Amygdala (tissue), 56 donors: ENCODE measurements around the gene IQGAP3.
A peak's percentile ranks its signal among the peaks of the same experiment; 100 is the strongest.

ENCODE experiments used
- DNase-seq, 56 donors: peaks; one replicate each; lab custom pipeline; 2025; lab: John Stamatoyannopoulos, UW

The IQGAP3 gene

GRCh38 chr1:156572663-156573018 lies 276 bp upstream of the IQGAP3 start:
- DNase-seq = peak in 1 of 56 donors; percentile 21

GRCh38 chr1:156571261-156571852 lies 1.0 kb downstream of the IQGAP3 start:
- no peak for DNase-seq

- no peak for DNase-seq
These were observed 5.9 kb downstream of the IQGAP3 start for GRCh38 chr1:156566436-156566835.

DNA sequence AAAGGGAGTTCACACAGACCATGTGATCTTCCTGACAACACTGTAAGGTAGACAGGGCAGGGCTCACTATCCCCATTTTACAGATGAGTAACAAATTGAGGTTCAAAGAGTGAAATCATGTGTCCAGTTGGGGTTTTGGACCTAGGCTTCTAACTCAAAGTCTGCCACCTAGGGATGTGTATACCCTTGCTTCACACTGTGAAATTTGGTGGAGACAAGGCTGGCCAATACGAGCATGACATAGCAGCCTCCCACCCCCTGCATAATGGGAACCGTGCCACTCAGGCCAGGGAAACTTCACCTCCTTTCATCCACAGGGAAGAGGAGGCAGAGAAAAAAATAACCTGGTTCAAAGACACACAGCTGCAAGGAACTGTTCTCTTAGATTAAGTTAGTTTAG lies 6.8 kb downstream of the IQGAP3 start:
- DNase-seq = no peak

DNA sequence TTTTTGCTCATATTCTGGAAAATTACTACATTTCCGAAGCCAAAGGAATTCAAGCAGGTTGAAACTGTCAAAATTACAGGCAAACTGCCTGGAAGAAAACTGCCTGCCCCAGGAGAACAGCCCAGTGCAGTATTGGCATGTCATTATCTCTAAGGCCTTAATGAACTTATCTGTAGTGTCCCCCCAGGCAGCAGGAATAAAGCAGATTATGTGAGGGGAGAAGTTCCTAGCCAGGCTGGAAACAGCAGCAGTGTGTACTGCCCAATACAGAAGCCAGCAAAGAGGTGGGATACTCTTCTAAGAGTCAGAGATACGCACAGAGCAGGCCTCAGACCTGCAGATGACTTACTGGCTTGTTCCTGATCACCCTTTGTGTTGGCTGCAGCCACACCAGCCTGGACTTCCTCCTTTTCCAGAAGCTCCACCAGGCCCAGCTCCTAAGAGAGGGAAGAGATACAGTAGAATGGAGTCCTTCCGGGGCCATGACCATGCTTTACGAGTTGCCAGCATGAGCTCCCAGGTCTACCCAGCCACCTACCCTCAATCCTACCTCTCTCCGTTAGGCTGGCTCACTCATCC lies 11.7 kb downstream of the IQGAP3 start:
- DNase-seq = no peak

- no peak for DNase-seq
These were observed 12.5 kb downstream of the IQGAP3 start for GRCh38 chr1:156559797-156560385.

DNA sequence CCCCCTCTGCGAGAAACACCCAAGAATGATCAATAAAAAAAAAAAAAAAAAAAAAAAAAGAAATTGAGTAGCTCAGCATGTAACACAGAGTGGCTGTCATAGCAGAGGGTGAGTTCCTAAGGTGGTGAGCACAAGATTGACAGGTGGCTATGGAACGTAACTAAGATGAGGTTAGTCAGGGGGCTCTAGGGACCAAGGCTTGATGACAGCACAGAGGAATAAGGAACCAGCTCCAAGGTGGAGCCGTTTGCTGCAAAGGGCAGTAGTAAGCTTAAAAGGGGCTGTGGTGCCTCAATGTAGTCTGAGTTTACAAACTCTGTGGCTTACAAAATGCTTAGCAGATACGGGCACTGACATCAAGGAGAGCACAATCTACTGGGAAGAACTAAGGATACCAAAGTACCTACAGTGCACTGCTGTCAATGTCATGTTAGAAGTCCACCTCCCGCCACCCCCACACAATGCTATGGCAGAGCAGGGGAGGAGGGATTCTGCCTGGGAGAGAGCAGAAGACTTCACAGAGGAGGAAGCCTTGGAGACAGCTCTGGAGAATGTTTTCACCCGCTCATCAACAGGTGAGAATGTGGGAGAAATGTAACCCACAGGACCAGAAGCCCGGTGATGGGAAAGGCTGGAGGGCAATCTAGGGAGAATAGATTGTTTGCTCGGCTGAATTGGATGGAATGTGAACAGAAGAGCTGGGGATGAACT lies 13.1 kb downstream of the IQGAP3 start:
- DNase-seq = no peak

DNA sequence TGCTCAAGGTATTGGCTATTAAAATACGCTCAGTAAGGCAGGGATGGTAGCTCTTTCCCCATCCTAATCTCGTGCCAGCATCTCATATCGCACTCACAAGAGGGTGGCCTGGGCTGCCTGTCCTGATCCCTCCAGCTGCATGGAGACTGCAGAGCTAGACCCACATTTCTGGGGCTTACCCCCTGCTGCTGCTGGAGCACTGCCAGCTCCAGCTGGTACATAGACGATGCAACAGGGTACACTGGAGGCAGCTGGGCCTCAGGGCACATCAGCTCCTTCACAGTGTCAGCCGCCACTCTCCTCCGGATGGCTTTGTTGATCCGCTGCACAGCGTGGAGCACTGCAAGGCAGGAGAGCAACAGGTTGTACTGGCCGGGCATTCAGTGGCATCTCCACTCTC lies 16.0 kb downstream of the IQGAP3 start:
- no peak for DNase-seq

DNA sequence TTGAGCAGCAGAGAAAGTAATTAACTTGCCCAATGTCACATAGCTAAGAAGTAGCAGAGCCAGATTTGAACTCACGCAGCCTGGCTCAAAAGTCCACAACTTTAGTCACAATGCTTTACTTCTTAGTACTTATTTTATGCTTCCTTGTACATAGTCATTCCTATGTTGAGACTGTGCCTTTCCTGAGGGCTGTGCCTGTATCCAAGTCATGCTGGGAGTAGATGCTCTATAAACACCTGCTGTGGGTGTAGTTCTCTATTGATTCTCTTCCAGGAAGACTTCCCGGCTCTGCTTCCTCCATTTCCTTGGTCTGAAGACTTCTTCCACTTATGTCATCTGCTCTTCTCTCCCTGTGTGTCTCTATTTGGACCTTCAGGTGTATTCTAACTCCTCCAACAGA lies 16.6 kb downstream of the IQGAP3 start:
- no peak for DNase-seq

- DNase-seq = no peak
These were observed 17.4 kb downstream of the IQGAP3 start for GRCh38 chr1:156554971-156555370.

- no peak for DNase-seq
These were observed 18.4 kb downstream of the IQGAP3 start for GRCh38 chr1:156553860-156554485.

- DNase-seq = peak in 17 of 56 donors; percentile 7 to 47 (median 19)
These were observed 19.4 kb downstream of the IQGAP3 start for GRCh38 chr1:156552937-156553336.

- no peak for DNase-seq
These were observed 19.8 kb downstream of the IQGAP3 start for GRCh38 chr1:156552518-156552917.

GRCh38 chr1:156551869-156552268 lies 20.5 kb downstream of the IQGAP3 start:
- no peak for DNase-seq

DNA sequence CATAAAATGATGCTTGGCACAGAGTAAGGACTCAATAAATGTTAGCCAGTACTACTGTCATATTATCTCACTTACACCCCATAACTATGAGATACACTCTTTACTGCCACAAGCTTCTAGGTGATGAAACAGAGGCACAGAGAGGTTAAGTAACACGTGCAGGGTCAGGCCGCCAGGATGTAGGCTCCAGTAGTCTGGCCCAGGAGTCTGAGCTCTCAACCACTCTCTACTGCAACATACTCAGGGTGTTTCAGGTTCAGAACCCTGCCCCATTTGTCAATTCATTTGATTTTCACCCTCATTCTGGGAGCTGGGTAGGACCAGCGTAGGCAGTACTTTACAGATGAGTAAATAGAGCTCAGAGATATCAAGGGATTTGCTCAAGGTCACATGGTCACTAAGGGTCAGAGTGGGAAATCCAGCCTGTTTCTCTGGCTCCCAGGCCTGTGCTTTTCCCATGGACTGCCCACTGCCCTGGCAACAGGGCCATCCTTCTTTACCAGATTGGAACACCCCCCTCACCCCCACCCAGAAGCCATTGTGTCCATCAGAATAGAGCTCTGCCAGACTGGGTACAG lies 21.2 kb downstream of the IQGAP3 start:
- no peak for DNase-seq

DNA sequence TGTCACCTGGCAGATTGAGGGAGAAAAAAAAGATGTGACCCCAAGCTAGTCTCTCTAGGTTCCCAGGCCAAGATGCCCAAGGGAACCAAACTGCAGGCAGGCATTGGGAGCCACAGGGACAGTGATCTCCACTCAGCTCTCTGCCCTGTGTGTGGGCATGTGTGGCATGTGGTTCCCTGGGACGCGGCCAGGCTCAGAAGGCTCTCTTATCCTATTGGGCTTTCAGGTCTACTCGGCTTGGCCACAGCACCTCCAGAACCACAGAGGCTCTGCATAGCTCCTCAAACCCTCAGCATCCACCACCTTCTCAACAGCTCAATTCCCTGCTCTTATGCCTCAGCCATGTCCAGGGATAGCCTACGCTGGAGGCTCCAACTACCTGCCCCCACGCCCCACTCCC lies 22.0 kb downstream of the IQGAP3 start:
- no peak for DNase-seq

DNA sequence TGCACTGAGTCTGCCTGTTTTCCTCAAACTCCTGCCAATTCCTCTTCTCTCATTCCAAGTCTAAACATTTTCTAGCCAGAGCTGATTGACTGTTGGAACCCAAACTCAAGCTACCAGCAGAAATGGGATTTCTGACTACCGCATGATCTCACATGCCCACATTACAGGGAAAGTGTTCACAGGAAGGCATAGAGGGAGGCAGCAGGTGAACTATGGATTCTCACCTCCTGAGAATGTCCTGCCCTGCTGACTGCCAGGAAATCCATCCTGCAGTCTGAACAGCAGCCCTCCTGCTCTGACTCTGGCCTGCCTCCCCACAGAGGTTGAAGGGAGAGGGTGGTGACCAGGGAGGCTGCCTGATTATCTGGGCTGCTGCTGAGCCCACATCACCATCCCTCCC lies 22.5 kb downstream of the IQGAP3 start:
- DNase-seq = no peak

DNA sequence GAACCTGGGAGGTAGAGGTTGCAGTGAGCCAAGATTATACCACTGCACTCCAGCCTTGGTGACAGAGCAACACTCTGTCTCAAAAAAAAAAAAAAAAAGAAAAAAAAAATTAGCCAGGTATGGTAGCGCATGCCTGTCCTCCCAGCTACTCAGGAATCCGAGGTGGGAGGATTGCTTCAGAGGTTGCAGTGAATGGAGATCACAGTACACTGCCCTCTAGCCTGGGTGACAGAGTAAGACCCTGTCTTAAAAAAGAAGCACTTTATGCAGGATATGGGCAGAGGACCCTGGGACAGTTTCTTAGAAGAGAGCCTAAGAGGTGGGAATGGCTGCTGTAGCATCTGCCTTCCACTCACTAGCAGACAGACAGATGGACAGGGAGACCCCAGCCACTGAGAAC lies 23.0 kb downstream of the IQGAP3 start:
- no peak for DNase-seq

- DNase-seq = no peak
These were observed 24.4 kb downstream of the IQGAP3 start for GRCh38 chr1:156547982-156548381.

DNA sequence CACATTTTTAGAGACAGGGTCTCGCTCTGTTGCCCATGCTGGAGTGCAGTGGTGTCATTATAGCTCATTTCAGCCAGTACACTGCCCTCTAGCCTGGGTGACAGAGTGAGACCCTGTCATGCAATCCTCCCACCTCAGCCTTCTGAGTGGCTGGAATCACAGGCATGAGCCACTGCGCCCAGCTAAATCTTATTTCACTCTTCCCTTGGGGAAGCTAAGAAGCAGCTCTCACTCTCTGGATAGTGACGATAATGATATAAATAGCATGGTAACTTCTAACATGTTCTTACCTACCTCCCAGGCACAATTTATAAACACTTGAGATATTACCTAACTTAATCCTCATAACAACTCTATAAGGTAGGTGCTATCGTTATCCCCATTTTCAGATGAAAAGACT lies 24.9 kb downstream of the IQGAP3 start:
- no peak for DNase-seq

DNA sequence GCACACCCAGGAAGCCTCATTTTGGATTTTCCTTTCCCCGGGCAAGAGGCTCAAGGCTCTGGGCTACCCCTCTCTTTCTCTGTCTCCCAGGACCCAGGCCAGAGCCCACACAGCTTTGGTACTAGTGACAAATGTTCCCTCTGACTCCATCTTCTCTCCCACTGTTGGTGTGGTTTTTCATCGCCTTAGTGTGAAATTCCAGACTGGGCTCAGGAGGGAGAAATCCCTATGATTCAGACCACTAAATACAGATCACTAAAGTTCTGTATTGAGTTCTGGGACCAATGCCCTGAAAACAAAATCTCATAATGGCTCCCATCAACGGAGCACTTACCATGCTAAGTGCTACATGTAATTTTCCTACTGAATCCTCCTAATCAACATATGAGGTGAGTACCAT lies 26.1 kb downstream of the IQGAP3 start:
- no peak for DNase-seq
